AG08395 (cell line): ENCODE measurements around the gene GEN1.

ENCODE experiments used
- DNase-seq: peaks from one replicate; pipeline ENCODE4 v3.0.0; 2012; ENCODE audit warnings: mixed read lengths, low spot score

Gene GEN1

GRCh38 chr2:17754773-17755425 is 961 bp downstream of the GEN1 start:
- DNase-seq = no peak

- no peak for DNase-seq
Measured at GRCh38 chr2:17756668-17757067, 2.7 kb downstream of the GEN1 start.

- DNase-seq = peak; percentile 26
Measured at GRCh38 chr2:17757321-17757720, 3.4 kb downstream of the GEN1 start.

GRCh38 chr2:17758118-17758517 is 4.2 kb downstream of the GEN1 start:
- no peak for DNase-seq

GRCh38 chr2:17759805-17760204 is 5.9 kb downstream of the GEN1 start:
- DNase-seq = no peak

- no peak for DNase-seq
Measured at GRCh38 chr2:17762451-17762850, 8.5 kb downstream of the GEN1 start.

GRCh38 chr2:17763641-17764333 is 9.8 kb downstream of the GEN1 start:
- no peak for DNase-seq

- no peak for DNase-seq
Measured at GRCh38 chr2:17765398-17765797, 11.5 kb downstream of the GEN1 start.

- no peak for DNase-seq
Measured at GRCh38 chr2:17768894-17769293, 15.0 kb downstream of the GEN1 start.

GRCh38 chr2:17771956-17772355 is 18.0 kb downstream of the GEN1 start:
- DNase-seq = no peak

- DNase-seq = no peak
Measured at GRCh38 chr2:17772532-17772931, 18.6 kb downstream of the GEN1 start.

GRCh38 chr2:17780546-17780945 is 26.6 kb downstream of the GEN1 start:
- DNase-seq = no peak

GRCh38 chr2:17781482-17781881 is 27.5 kb downstream of the GEN1 start:
- DNase-seq = no peak

- no peak for DNase-seq
Measured at GRCh38 chr2:17786727-17787126, 32.8 kb downstream of the GEN1 start.

- no peak for DNase-seq
Measured at GRCh38 chr2:17788773-17789172, 34.8 kb downstream of the GEN1 start.

GRCh38 chr2:17790536-17790935 is 36.6 kb downstream of the GEN1 start:
- no peak for DNase-seq

GRCh38 chr2:17791121-17791816 is 37.3 kb downstream of the GEN1 start:
- peak; percentile 22 for DNase-seq

- no peak for DNase-seq
Measured at GRCh38 chr2:17791817-17792130, 37.8 kb downstream of the GEN1 start.

- no peak for DNase-seq
Measured at GRCh38 chr2:17792515-17792914, 38.6 kb downstream of the GEN1 start.

GRCh38 chr2:17793296-17793695 is 39.4 kb downstream of the GEN1 start:
- no peak for DNase-seq

GRCh38 chr2:17793803-17794354 is 39.9 kb downstream of the GEN1 start:
- DNase-seq = no peak

GRCh38 chr2:17795309-17795708 is 41.4 kb downstream of the GEN1 start:
- DNase-seq = no peak

GRCh38 chr2:17798338-17798737 is 44.4 kb downstream of the GEN1 start:
- no peak for DNase-seq
